Endothelial cell of umbilical vein (primary cell): ENCODE data around the gene FSIP1. TPM values are rescaled to one million over a fixed set of nuclear protein-coding genes. Genes with fewer than 3 reads are reported as not detected.

ENCODE experiments used
- BruUV-seq: library from RNA; stranded (reverse); fragments of 400-500 nt; replicated peaks from 2 replicates; lab custom pipeline; 2021; lab: Mats Ljungman, UMichigan
- CTCF ChIA-PET: fragments of 300-600, 350-600 bp; sonication (Branson Sonifier 250); formaldehyde crosslinking; loops from one replicate; lab custom pipeline; 2021; ENCODE audit warnings: antibody characterized with exemption, inconsistent platforms; lab: Charles Lee
- POLR2A ChIA-PET: fragments of 300-600, 350-600 bp; sonication (Branson Sonifier 250); formaldehyde crosslinking; loops from one replicate; lab custom pipeline; 2021; ENCODE audit warnings: antibody characterized with exemption, inconsistent platforms; lab: Charles Lee
- DNase-seq: peaks from one replicate; pipeline ENCODE4 v3.0.0-alpha.2; 2011; ENCODE audit warnings: low read depth, low spot score
- FAIRE-seq: peaks from 2 replicates; lab custom pipeline; 2011; peaks lifted over from hg19 to GRCh38; lab: Jason Lieb, UNC
- H2AFZ ChIP-seq: 2 replicates; pipeline ENCODE4 v1.6.0; 2012; ENCODE audit warnings: low read depth, low read length, control low read depth, inconsistent platforms
- H3K27ac ChIP-seq: 2 replicates; pipeline ENCODE4 v1.5.1; 2011; ENCODE audit warnings: low read depth, mild to moderate bottlenecking, control low read depth, low read length, moderate library complexity; ENCODE audit not compliant: insufficient read depth
- H3K27me3 ChIP-seq, 2 experiments: 2 replicates each; pipeline versions ENCODE4 v1.6.0 to v1.6.1; 2011; ENCODE audit warnings: low read length in 2 of 2, mixed read lengths in 1 of 2; ENCODE audit not compliant: control insufficient read depth in 2 of 2, insufficient read depth in 2 of 2
- H3K36me3 ChIP-seq, 2 experiments: 2 replicates in 1 of 2; 3 replicates in 1 of 2; pipeline ENCODE4 v1.5.1; 2011; ENCODE audit warnings: low read length in 2 of 2, mild to moderate bottlenecking in 1 of 2, moderate library complexity in 1 of 2; ENCODE audit not compliant: control insufficient read depth in 2 of 2, insufficient read depth in 2 of 2; ENCODE audit errors: extremely low read depth in 1 of 2
- H3K4me1 ChIP-seq: 3 replicates; pipeline ENCODE4 v1.5.1; 2011; ENCODE audit warnings: mild to moderate bottlenecking, low read length; ENCODE audit not compliant: control insufficient read depth, insufficient read depth; ENCODE audit errors: extremely low read depth
- H3K4me2 ChIP-seq: 2 replicates; pipeline ENCODE4 v1.6.1; 2011; ENCODE audit warnings: low read length, control low read depth, mixed read lengths; ENCODE audit not compliant: insufficient read depth
- H3K4me3 ChIP-seq, 3 experiments: fragments of 200-600 bp in 1 of 3; sonication (generic), shearing (Covaris generic) in 1 of 3; replicated peaks in 1 of 3; 2 replicates each; pipeline ENCODE4 v1.5.1; 2011 to 2016; ENCODE audit warnings: control low read depth in 3 of 3, low read length in 3 of 3, mild to moderate bottlenecking in 2 of 3, inconsistent platforms in 1 of 3, low read depth in 1 of 3, moderate library complexity in 1 of 3; ENCODE audit not compliant: insufficient read depth in 1 of 3
- H3K79me2 ChIP-seq: 2 replicates; pipeline ENCODE4 v1.6.0; 2012; ENCODE audit warnings: low read length, inconsistent platforms; ENCODE audit not compliant: control insufficient read depth, insufficient read depth
- H3K9ac ChIP-seq: replicated peaks from 2 replicates; pipeline ENCODE3; 2011; ENCODE audit warnings: low read length, control low read depth; ENCODE audit not compliant: insufficient read depth; ENCODE audit errors: extremely low read depth
- H3K9me1 ChIP-seq: replicated peaks from 3 replicates; pipeline ENCODE4 v1.6.0; 2011; ENCODE audit warnings: mild to moderate bottlenecking, low read length; ENCODE audit not compliant: control insufficient read depth, insufficient read depth; ENCODE audit errors: extremely low read depth
- H3K9me3 ChIP-seq: replicated peaks from 2 replicates; pipeline ENCODE4 v1.5.1; 2012; ENCODE audit warnings: low read length, inconsistent platforms; ENCODE audit not compliant: control insufficient read depth, insufficient read depth
- H4K20me1 ChIP-seq: replicated peaks from 2 replicates; pipeline ENCODE3; 2011; ENCODE audit warnings: mild to moderate bottlenecking, low read length; ENCODE audit not compliant: control insufficient read depth, insufficient read depth; ENCODE audit errors: extremely low read depth
- CTCF ChIP-seq, 2 donors: IDR thresholded peaks; 1 replicate in 1 of 2; 2 replicates in 1 of 2; pipeline ENCODE4 v1.5.1; 2011; ENCODE audit warnings: low read length in 2 of 2, mild to moderate bottlenecking in 2 of 2, moderate library complexity in 2 of 2, control low read depth in 1 of 2, inconsistent platforms in 1 of 2, low read depth in 1 of 2; ENCODE audit not compliant: insufficient read depth in 1 of 2; ENCODE audit errors: extremely low read depth in 1 of 2
- EZH2 ChIP-seq: IDR thresholded peaks from 2 replicates; pipeline ENCODE4 v1.6.1; 2012; ENCODE audit warnings: borderline replicate concordance, low read depth, mild to moderate bottlenecking, moderate library complexity, low read length, inconsistent platforms; ENCODE audit not compliant: severe bottlenecking
- FOS ChIP-seq: IDR thresholded peaks from 2 replicates; pipeline ENCODE4 v1.6.1; 2011; ENCODE audit warnings: mild to moderate bottlenecking, low read length, moderate library complexity, borderline replicate concordance; ENCODE audit not compliant: insufficient read depth
- GATA2 ChIP-seq: IDR thresholded peaks from 2 replicates; pipeline ENCODE4 v1.7.0; 2011; ENCODE audit warnings: low read depth, mild to moderate bottlenecking, moderate library complexity, mixed read lengths, low read length; ENCODE audit not compliant: insufficient read length, insufficient read depth
- JUN ChIP-seq: IDR thresholded peaks from 2 replicates; pipeline ENCODE4 v1.6.1; 2011; ENCODE audit warnings: borderline replicate concordance, low read depth; ENCODE audit not compliant: insufficient read length, insufficient read depth
- MAX ChIP-seq: IDR thresholded peaks from 2 replicates; pipeline ENCODE4 v1.6.1; 2011; ENCODE audit not compliant: insufficient read depth, insufficient read length
- MYC ChIP-seq: IDR thresholded peaks from one replicate; pipeline ENCODE4 v1.6.1; 2011; ENCODE audit warnings: mild to moderate bottlenecking, low read depth, low read length
- POLR2A ChIP-seq: IDR thresholded peaks from 2 replicates; pipeline ENCODE4 v1.6.1; 2012; ENCODE audit warnings: low read depth, mild to moderate bottlenecking, control low read depth, low read length
- POLR2AphosphoS5 ChIP-seq: IDR thresholded peaks from 2 replicates; pipeline ENCODE4 v1.6.1; 2012; ENCODE audit warnings: low read depth, mild to moderate bottlenecking, control low read depth, low read length, moderate library complexity; ENCODE audit not compliant: insufficient read depth
- dilution Hi-C: fragments of 300-500 bp; cut with MboI; formaldehyde crosslinking; loops from one replicate; pipeline ENCODE4 v1.15.0; 2019; ENCODE audit warnings: low sequenced_read_pairs; ENCODE audit not compliant: extremely low pct_ligation_motif_present
- intact Hi-C: fragments of 100-400 bp; cut with micrococcal nuclease; formaldehyde crosslinking; loops from one replicate; pipeline ENCODE4 v1.10.0; 2022
- polyA plus RNA-seq, 4 experiments: library from polyadenylated mRNA; depleted of rRNA in 3 of 4; stranded (reverse) in 3 of 4; unstranded in 1 of 4; fragments of >200 nt; gene quantifications; 2 replicates each; pipeline versions ENCODE4 v1.2.1 to v1.2.3, GENCODE V29; 2011 to 2012; ENCODE audit warnings: missing spikeins in 1 of 4
- total RNA-seq: library from RNA; stranded (reverse); gene quantifications from 2 replicates; pipeline ENCODE4 v1.2.3, GENCODE V29; 2021

Gene FSIP1
- total and polyA plus RNA-seq, 2 donors (not counting 3 experiments of a cell fraction or from before 2014, with no cell fraction given), result 0.23 to 1.1 TPM

GRCh38 chr15:39820050-39820602 lies 37.5 kb upstream of the FSIP1 start:
- no peak for FAIRE-seq
- intact Hi-C loops, result no loop called here
- Histone ChIP-seq H3K4me3 (no peak overlapping the region), H3K9me1 (no peaks in the 10 kb centered on the region), H3K4me2 (no peak overlapping the region), H3K79me2 (peaks cover 4% of the 10 kb centered on the region), H3K27me3 (no peaks in the 10 kb centered on the region), H3K9me3 (no peaks in the 10 kb centered on the region), H2AFZ (no peak overlapping the region), H3K4me1 (no peaks in the 10 kb centered on the region), H3K36me3 (no peaks in the 10 kb centered on the region), H3K9ac (no peak overlapping the region), H4K20me1 (no peaks in the 10 kb centered on the region), H3K27ac (no peak overlapping the region)
- ChIA-PET CTCF (interaction anchor here (0.6 to 2.2 kb wide), 5 partner anchors 9 to 76 kb away, joined by 3 to 5 read pairs (median 3); no protein-coding TSS in a partner anchor), POLR2A (no interaction called here)
- dilution Hi-C loops, result no loop called here
- BruUV-seq, result no TSS peak
- TF ChIP-seq MAX, result no peak
- no peak for TF ChIP-seq FOS
- no peak for TF ChIP-seq CTCF (IDR thresholded peaks at IDR 0.05; ENCODE audit: extremely low read depth in 1 of 2, insufficient read depth in 1 of 2, low read depth in 1 of 2, low read length in 2 of 2)
- no peak for TF ChIP-seq MYC
- no peak for TF ChIP-seq EZH2
- TF ChIP-seq POLR2AphosphoS5, result no peak
- no peak for TF ChIP-seq GATA2
- TF ChIP-seq POLR2A, result no peak
- TF ChIP-seq JUN, result no peak
- peak; percentile 36 for DNase-seq
